Stomach (tissue), 9 donors: ENCODE measurements around the gene TJP1. TPM values are rescaled to one million over a fixed set of nuclear protein-coding genes. Genes with fewer than 3 reads are reported as not detected.
"Not testable (repeated sequence)": the region's sequence is repeated elsewhere in the genome, so short reads cannot be mapped to it uniquely, and the experiment has no call there.

Source experiments
- DNase-seq, 2 donors: peaks; one replicate each; pipeline versions ENCODE4 v3.0.0 to v3.0.0-alpha.2; 2013 to 2019
- H3K27ac ChIP-seq, 5 donors: fragments of 200-600 bp in 4 of 5; sonication (generic) in 4 of 5; one replicate each; pipeline ENCODE4 v1.5.1; 2013 to 2019; ENCODE audit warnings: mild to moderate bottlenecking in 1 of 5, moderate library complexity in 1 of 5
- H3K27me3 ChIP-seq, 3 donors: fragments of 200-600 bp; sonication (generic); one replicate each; pipeline ENCODE4 v1.5.1; 2017 to 2019; ENCODE audit warnings: mixed run types in 1 of 3
- H3K36me3 ChIP-seq, 4 donors: fragments of 200-600 bp; sonication (generic); 1 replicate in 3 of 4; 2 replicates in 1 of 4; pipeline ENCODE4 v1.5.1; 2016 to 2019
- H3K4me1 ChIP-seq, 4 donors: fragments of 200-600 bp; sonication (generic); one replicate each; pipeline ENCODE4 v1.5.1; 2016 to 2019
- H3K4me3 ChIP-seq, 4 donors: fragments of 200-600 bp; sonication (generic) in 3 of 4; one replicate each; pipeline ENCODE4 v1.5.1; 2016 to 2019; ENCODE audit warnings: mild to moderate bottlenecking in 1 of 4
- H3K9me3 ChIP-seq, 4 donors: fragments of 200-600 bp; sonication (generic); one replicate each; pipeline ENCODE4 v1.5.1; 2016 to 2019
- CTCF ChIP-seq, 7 experiments: fragments of 450-650 bp in 4 of 7; fragments of 200-600 bp in 3 of 7; sonication (generic) in 3 of 7; IDR thresholded peaks; one replicate each; pipeline ENCODE4 v1.5.1; 2016 to 2019; ENCODE audit warnings: antibody characterized with exemption in 7 of 7, control low read depth in 2 of 7, mild to moderate bottlenecking in 1 of 7
- EP300 ChIP-seq: sonication (generic); formaldehyde crosslinking; IDR thresholded peaks from one replicate; pipeline ENCODE4 v1.6.1; 2017; ENCODE audit warnings: antibody characterized with exemption
- POLR2A ChIP-seq, 4 donors: fragments of 450-650 bp; IDR thresholded peaks; one replicate each; pipeline ENCODE4 v1.6.1; 2016; ENCODE audit warnings: antibody characterized with exemption in 4 of 4, control low read depth in 2 of 4, mild to moderate bottlenecking in 1 of 4, moderate library complexity in 1 of 4
- POLR2AphosphoS5 ChIP-seq, 3 donors: sonication (generic); formaldehyde crosslinking; IDR thresholded peaks; one replicate each; pipeline ENCODE4 v1.6.1; 2016; ENCODE audit warnings: antibody characterized with exemption in 3 of 3
- WGBS, 5 donors: extraction: QIAGEN DNeasy Blood & Tissue Kit in 3 of 5; methylation state at CpG; one replicate each; pipeline versions ENCODE4 v1.1.5 to v1.1.7; 2013 to 2018; 5-methylcytosine and 5-hydroxymethylcytosine counted together
- intact Hi-C: fragments of 100-400 bp; cut with DNase I; formaldehyde crosslinking; loops from one replicate; pipeline ENCODE4 v1.15.1; 2023; ENCODE audit warnings: low total_unique reads
- polyA plus RNA-seq, 3 donors: library from polyadenylated mRNA; stranded (reverse); fragments of 200-250 nt; gene quantifications; one replicate each; pipeline ENCODE4 v1.2.3, GENCODE V29; 2013
- total RNA-seq, 5 donors: library from RNA; depleted of rRNA; stranded (reverse); fragments of >200 nt; gene quantifications; one replicate each; pipeline versions ENCODE4 v1.1.0 to v1.2.3, GENCODE V29; 2014 to 2016
- donor health status: healthy with polysubstance abuse.
- donor health status: Bipolar disorder and iron deficiency.
- donor health status: healthy.

TJP1 gene
- total and polyA plus RNA-seq, 8 donors: 12.3 to 167 (median 70.7) TPM

GRCh38 chr15:29819979-29820378 is 2.3 kb downstream of the TJP1 start:
- H3K4me1 ChIP-seq: peaks cover 21 to 48% (median 39%) of the 10 kb centered on the region in 4 donors
- H3K27ac ChIP-seq: peak overlapping the region in 4 of 5 donors; percentile 95 to 99 (median 99)
- H3K4me3 ChIP-seq: peak overlapping the region; percentile 63 to 80 (median 68)
- TF ChIP-seq POLR2AphosphoS5 (IDR thresholded peaks at IDR 0.05) (no peak), EP300 (no peak), CTCF (IDR thresholded peaks at IDR 0.05) (no peak), POLR2A (IDR thresholded peaks at IDR 0.05) (no peak)
- intact Hi-C loops: no loop called here
- WGBS, 5 donors: 22 to 43% (median 28%) methylated on average over 4 of the region's 4 CpGs
- no peaks in the 10 kb centered on the region for H3K9me3 ChIP-seq
- DNase-seq: no peak
- H3K27me3 ChIP-seq: peaks cover 0 to 20% (median 10%) of the 10 kb centered on the region in 3 donors
- no peaks in the 10 kb centered on the region for H3K36me3 ChIP-seq

- peaks cover 22 to 64% (median 54%) of the 10 kb centered on the region in 4 donors for H3K4me1 ChIP-seq
- no peaks in the 10 kb centered on the region for H3K9me3 ChIP-seq
- H3K27ac ChIP-seq: no peak overlapping the region
- intact Hi-C loops: no loop called here
- H3K36me3 ChIP-seq: no peaks in the 10 kb centered on the region
- no peak overlapping the region for H3K4me3 ChIP-seq
- 65 to 75% (median 72%) methylated on average over 10 of the region's 10 CpGs for WGBS, 5 donors
- H3K27me3 ChIP-seq: peaks cover 0 to 18% (median 10%) of the 10 kb centered on the region in 3 donors
- TF ChIP-seq EP300 (no peak), POLR2A (IDR thresholded peaks at IDR 0.05) (no peak), CTCF (IDR thresholded peaks at IDR 0.05) (no peak)
- DNase-seq: peak in 1 of 2 donors; percentile 24
Observed at GRCh38 chr15:29818141-29818540, 4.1 kb downstream of the TJP1 start.

GRCh38 chr15:29817455-29817854 is 4.8 kb downstream of the TJP1 start:
- H3K9me3 ChIP-seq, DNase-seq, H3K4me3 ChIP-seq, H3K27ac ChIP-seq, H3K36me3 ChIP-seq, intact Hi-C loops: not testable (repeated sequence)
- H3K27me3 ChIP-seq: peaks cover 0 to 11% (median 6%) of the 10 kb centered on the region in 3 donors
- peaks cover 29 to 65% (median 58%) of the 10 kb centered on the region in 4 donors for H3K4me1 ChIP-seq
- WGBS, 5 donors: 81 to 92% (median 86%) methylated on average over 3 of the region's 3 CpGs

GRCh38 chr15:29815000-29815710 is 7.1 kb downstream of the TJP1 start:
- H3K4me1 ChIP-seq: peaks cover 24 to 81% (median 66%) of the 10 kb centered on the region in 4 donors
- WGBS, 5 donors: 26 to 40% (median 29%) methylated on average over 3 of the region's 3 CpGs
- no peaks in the 10 kb centered on the region for H3K9me3 ChIP-seq
- H3K36me3 ChIP-seq: no peaks in the 10 kb centered on the region
- intact Hi-C loops: no loop called here
- H3K4me3 ChIP-seq: no peak overlapping the region
- DNase-seq: peak in 1 of 2 donors; percentile 76
- H3K27me3 ChIP-seq: no peaks in the 10 kb centered on the region
- no peak for TF ChIP-seq EP300
- peak in 1 of 3 donors; percentile 18 for TF ChIP-seq POLR2AphosphoS5 (IDR thresholded peaks at IDR 0.05)
- peak overlapping the region in 4 of 5 donors; percentile 39 to 59 (median 56) for H3K27ac ChIP-seq

DNA sequence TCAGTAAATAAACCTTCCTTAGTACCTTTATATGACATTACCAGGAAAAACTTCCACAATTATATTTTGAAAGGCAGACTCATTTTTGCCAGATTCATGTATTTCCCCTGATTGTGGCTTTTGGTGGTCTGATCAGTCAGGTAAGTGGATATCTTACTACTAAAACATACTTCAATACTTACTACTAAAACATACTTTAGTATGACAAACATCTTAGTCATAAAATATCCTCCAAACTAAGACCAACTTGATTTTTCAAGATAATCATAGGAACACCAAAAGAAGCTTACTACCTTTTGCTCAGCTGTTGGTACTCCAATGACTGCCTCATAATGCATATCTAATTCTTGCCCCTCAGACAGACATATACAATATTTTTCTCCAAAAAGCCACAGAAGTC is 9.3 kb downstream of the TJP1 start:
- H3K4me3 ChIP-seq: no peak overlapping the region
- DNase-seq: no peak
- H3K4me1 ChIP-seq: peaks cover 23 to 78% (median 59%) of the 10 kb centered on the region in 4 donors
- TF ChIP-seq EP300 (no peak), POLR2AphosphoS5 (IDR thresholded peaks at IDR 0.05) (no peak), POLR2A (IDR thresholded peaks at IDR 0.05) (no peak), CTCF (IDR thresholded peaks at IDR 0.05) (no peak)
- H3K27me3 ChIP-seq: no peaks in the 10 kb centered on the region
- H3K27ac ChIP-seq: no peak overlapping the region
- H3K36me3 ChIP-seq: no peaks in the 10 kb centered on the region
- no peaks in the 10 kb centered on the region for H3K9me3 ChIP-seq
- intact Hi-C loops: no loop called here
